HG03025 (cell line): ENCODE measurements around the gene ATP2B2.
"Not testable (repeated sequence)": the region's sequence is repeated elsewhere in the genome, so short reads cannot be mapped to it uniquely, and the experiment has no call there.

Experiments used
- ATAC-seq: cut with Tn5 transposase; IDR thresholded peaks from one replicate; pipeline ENCODE4 v1.9.1; 2021; ENCODE audit warnings: mild to moderate bottlenecking, moderate library complexity; ENCODE audit not compliant: unreplicated experiment, low FRiP score

ATP2B2 gene

GRCh38 chr3:10390641-10391373, 114.6 kb downstream of the ATP2B2 start:
- no peak for ATAC-seq

- ATAC-seq: peak; percentile 73
Observed at GRCh38 chr3:10389995-10390394, 115.4 kb downstream of the ATP2B2 start.

- no peak for ATAC-seq
Observed at GRCh38 chr3:10389339-10389738, 116.0 kb downstream of the ATP2B2 start.

- ATAC-seq: no peak
Observed at GRCh38 chr3:10387881-10388609, 117.3 kb downstream of the ATP2B2 start.

- ATAC-seq: no peak
Observed at GRCh38 chr3:10386121-10386520, 119.3 kb downstream of the ATP2B2 start.

- ATAC-seq: no peak
Observed at GRCh38 chr3:10384541-10385360, 120.6 kb downstream of the ATP2B2 start.

GRCh38 chr3:10383850-10384248, 121.5 kb downstream of the ATP2B2 start:
- no peak for ATAC-seq

- ATAC-seq: no peak
Observed at GRCh38 chr3:10382892-10383849, 122.2 kb downstream of the ATP2B2 start.

GRCh38 chr3:10382445-10382844, 122.9 kb downstream of the ATP2B2 start:
- not testable (repeated sequence) for ATAC-seq

- ATAC-seq: no peak
Observed at GRCh38 chr3:10381336-10381735, 124.0 kb downstream of the ATP2B2 start.

- ATAC-seq: no peak
Observed at GRCh38 chr3:10380906-10381305, 124.5 kb downstream of the ATP2B2 start.

GRCh38 chr3:10379961-10380360, 125.4 kb downstream of the ATP2B2 start:
- ATAC-seq: no peak

GRCh38 chr3:10379161-10379560, 126.2 kb downstream of the ATP2B2 start:
- no peak for ATAC-seq

GRCh38 chr3:10378742-10379141, 126.6 kb downstream of the ATP2B2 start:
- ATAC-seq: no peak

- no peak for ATAC-seq
Observed at GRCh38 chr3:10378246-10378645, 127.1 kb downstream of the ATP2B2 start.

- no peak for ATAC-seq
Observed at GRCh38 chr3:10377148-10377725, 128.1 kb downstream of the ATP2B2 start.

- no peak for ATAC-seq
Observed at GRCh38 chr3:10376353-10376752, 129.0 kb downstream of the ATP2B2 start.

- ATAC-seq: no peak
Observed at GRCh38 chr3:10375296-10376053, 129.9 kb downstream of the ATP2B2 start.

GRCh38 chr3:10374311-10374710, 131.1 kb downstream of the ATP2B2 start:
- ATAC-seq: no peak
